SK-N-DZ (cell line): ENCODE results near the gene TTC39B.
A peak's percentile ranks its signal among the peaks of the same experiment; 100 is the strongest.

Source experiments
- DNase-seq: peaks from one replicate; pipeline ENCODE4 v3.0.0-alpha.2; 2015; ENCODE audit warnings: low spot score
- small RNA-seq, 2 experiments: library from RNA; depleted of rRNA; stranded (forward); fragments of <200 nt; gene quantifications; one replicate each; pipeline ENCODE3, GENCODE V24; 2014

Gene TTC39B

DNA sequence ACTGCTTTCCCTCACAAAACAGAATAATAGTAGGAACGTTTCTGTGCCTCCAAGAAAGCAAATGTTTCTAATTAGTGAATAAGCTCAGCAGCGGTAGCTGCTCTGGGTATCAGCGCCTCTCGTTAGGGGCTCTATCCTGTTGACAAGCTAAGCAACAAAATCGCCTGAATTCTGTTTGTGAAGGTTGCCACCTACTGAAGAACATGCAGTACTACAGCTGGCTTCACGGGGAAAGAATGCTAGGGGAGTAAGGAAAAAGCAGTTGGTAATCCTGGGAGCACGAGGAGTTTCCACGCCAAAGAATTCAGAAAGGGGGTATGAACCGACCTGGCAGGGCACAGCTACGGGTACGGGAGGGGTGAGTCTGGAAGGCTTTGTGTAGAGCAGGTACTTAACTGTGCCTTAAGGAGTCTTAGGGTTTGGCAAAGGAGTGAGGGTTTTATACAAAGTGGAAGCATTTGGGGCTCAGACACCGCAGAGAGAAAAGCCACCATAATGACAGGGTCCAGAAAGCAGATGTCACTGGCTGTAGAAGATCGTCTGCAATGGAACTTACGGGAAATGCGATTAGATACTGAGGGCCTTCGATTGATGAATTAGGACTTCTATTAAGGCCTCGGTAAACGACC lies 171.7 kb downstream of the TTC39B start:
- DNase-seq: peak; percentile 74

DNA sequence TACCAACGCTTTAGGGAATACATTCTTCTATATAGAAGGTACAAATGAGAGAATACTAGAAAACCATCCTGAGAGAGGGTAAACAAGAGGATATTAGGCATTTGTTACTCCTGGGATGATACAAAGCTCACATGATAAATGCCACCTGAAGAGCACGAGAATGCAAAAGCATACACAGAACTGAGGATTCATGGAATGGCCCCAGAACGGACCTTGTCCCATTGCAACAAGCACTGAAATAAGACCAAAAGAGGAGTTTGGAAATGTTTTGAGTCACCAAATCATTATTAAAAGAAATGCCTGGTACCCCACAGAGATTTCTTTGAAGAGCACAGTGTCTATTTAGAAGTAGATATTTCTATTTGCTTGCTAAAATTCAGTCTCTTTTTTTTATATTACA lies 173.5 kb downstream of the TTC39B start:
- no peak for DNase-seq

DNA sequence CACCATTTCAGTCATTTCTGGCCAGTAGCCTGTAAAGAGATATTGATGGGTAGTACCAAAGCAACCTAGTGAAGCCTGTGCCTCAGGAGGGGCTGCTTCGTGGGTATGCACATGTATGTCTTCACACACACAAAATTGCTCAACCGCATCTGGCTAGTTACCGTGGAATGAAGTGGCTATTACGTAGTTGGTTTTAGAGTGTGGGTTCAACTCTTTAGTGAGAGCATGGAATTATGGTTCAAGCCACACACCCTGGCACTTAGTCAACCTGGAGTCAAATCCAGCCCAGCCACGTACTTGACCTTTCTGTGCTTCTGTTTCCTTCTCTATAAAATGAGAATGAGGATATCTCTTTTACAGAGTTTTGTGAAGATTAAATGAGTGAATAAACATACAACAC lies 174.9 kb downstream of the TTC39B start:
- no peak for DNase-seq

- DNase-seq: no peak
Observed at GRCh38 chr9:15131094-15131493, 175.9 kb downstream of the TTC39B start.

- DNase-seq: no peak
Observed at GRCh38 chr9:15127831-15128230, 179.2 kb downstream of the TTC39B start.

DNA sequence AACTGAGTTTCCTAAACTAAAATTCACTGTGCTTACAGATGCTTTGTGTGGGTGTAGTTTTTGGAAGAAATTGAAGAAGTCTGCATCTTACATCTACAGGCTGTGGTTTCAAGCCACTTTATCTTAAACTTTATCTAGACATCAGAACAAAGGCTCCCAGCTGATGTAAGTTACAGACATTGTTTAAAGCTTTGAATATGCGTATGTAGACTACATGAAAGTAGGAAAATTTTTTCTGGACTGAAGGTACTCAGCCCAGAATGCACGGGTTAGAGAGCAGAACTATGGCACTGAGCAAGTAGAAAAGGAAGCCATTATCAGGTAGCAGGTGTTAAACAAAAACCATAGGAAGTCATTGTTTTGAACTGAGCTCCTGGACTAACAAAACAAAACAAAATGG lies 185.4 kb downstream of the TTC39B start:
- no peak for DNase-seq

GRCh38 chr9:15116130-15116580 lies 190.9 kb downstream of the TTC39B start:
- no peak for DNase-seq

- no peak for DNase-seq
Observed at GRCh38 chr9:15115702-15116101, 191.3 kb downstream of the TTC39B start.

DNA sequence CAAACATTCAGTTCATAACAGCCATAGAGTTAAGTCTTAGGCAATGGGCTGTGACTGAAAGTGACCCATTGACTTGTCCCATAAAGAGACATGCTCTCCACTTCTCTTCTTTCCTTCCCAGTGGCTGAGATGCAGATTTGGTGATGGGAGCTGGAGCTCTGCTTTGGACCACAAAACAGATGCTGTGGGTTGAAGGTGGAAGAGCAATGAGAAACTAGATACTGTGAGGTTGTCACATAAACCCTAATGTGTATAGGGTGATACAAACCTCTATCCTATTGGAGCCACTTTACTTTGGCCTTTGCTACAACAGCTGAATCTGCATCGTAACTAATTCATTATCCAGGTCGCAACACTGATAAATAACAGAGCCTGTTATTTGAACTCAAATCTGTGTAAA lies 192.0 kb downstream of the TTC39B start:
- DNase-seq: no peak

Small RNA genes lying within 50 kb of the gene (small RNA-seq; reads per million reads assigned to genes)
- gene RNU6-559P: 0 to 0.03 reads per million in 2 experiments
